Measurements from ENCODE around the gene HOXA2. TPM values are rescaled to one million over a fixed set of nuclear protein-coding genes. Genes with fewer than 3 reads are reported as not detected.

The HOXA2 gene
- total and polyA plus RNA-seq, 2 of the 13 experiments (the other 11 are each of a cell fraction or from before 2014, with no cell fraction given): 0.22 to 0.29 TPM

GRCh38 chr7:27146491-27147198 is 44.2 kb upstream of the HOXA2 start (continued):
- no peak for TF ChIP-seq ZNF746 (CRISPR knock-in tag; IDR thresholded peaks at IDR 0.05)
- no peak for TF ChIP-seq SAFB2 (CRISPR knock-in tag; IDR thresholded peaks at IDR 0.05; ENCODE audit: borderline replicate concordance, low read depth)
- TF ChIP-seq FUBP1 (CRISPR knock-in tag; IDR thresholded peaks at IDR 0.05; ENCODE audit: borderline replicate concordance): no peak
- no peak for TF ChIP-seq ZNF512 (CRISPR knock-in tag; IDR thresholded peaks at IDR 0.05)
- no peak for TF ChIP-seq ATF1 (CRISPR knock-in tag; IDR thresholded peaks at IDR 0.05)
- no peak for TF ChIP-seq RAD21 (CRISPR knock-in tag; IDR thresholded peaks at IDR 0.05)
- TF ChIP-seq SMC3 (IDR thresholded peaks at IDR 0.05; ENCODE audit: low read length): no peak
- TF ChIP-seq ZNF704 (CRISPR knock-in tag; IDR thresholded peaks at IDR 0.05; ENCODE audit: borderline replicate concordance): no peak
- no peak for TF ChIP-seq NAIF1 (CRISPR knock-in tag; IDR thresholded peaks at IDR 0.05; ENCODE audit: borderline replicate concordance)

Measured in HepG2 (cell line).